ENCODE data around the gene CHID1.

GRCh38 chr11:899724-900123 is 10.9 kb downstream of the CHID1 start:
- TF ChIP-seq, protein P1, sequence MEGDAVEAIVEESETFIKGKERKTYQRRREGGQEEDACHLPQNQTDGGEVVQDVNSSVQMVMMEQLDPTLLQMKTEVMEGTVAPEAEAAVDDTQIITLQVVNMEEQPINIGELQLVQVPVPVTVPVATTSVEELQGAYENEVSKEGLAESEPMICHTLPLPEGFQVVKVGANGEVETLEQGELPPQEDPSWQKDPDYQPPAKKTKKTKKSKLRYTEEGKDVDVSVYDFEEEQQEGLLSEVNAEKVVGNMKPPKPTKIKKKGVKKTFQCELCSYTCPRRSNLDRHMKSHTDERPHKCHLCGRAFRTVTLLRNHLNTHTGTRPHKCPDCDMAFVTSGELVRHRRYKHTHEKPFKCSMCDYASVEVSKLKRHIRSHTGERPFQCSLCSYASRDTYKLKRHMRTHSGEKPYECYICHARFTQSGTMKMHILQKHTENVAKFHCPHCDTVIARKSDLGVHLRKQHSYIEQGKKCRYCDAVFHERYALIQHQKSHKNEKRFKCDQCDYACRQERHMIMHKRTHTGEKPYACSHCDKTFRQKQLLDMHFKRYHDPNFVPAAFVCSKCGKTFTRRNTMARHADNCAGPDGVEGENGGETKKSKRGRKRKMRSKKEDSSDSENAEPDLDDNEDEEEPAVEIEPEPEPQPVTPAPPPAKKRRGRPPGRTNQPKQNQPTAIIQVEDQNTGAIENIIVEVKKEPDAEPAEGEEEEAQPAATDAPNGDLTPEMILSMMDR (IDR thresholded peaks at IDR 0.05), result no peak
- no peak for TF ChIP-seq POLR2A (IDR thresholded peaks at IDR 0.05)

All from right lobe of liver (tissue), 4 donors.